HepG2 (cell line): ENCODE results near the gene MAP2K3. TPM values are rescaled to one million over a fixed set of nuclear protein-coding genes. Genes with fewer than 3 reads are reported as not detected.
"Not testable (repeated sequence)": the region's sequence is repeated elsewhere in the genome, so short reads cannot be mapped to it uniquely, and the experiment has no call there.

Experiments
- ATAC-seq: fragments of 200-7000 bp; cut with Tn5 transposase; 3 replicates; pipeline ENCODE4 v1.9.1; 2020; ENCODE audit warnings: mild to moderate bottlenecking, moderate library complexity
- BruUV-seq: library from RNA; stranded (reverse); fragments of 400-500 nt; replicated peaks from 2 replicates; lab custom pipeline; 2021; lab: Mats Ljungman, UMichigan
- CTCF ChIA-PET: fragments of 300-600 bp; formaldehyde crosslinking; extraction: SDS; loops from one replicate; lab custom pipeline; 2021; ENCODE audit warnings: low total read pairs, inconsistent platforms, low intra/inter-chr PET ratio; lab: Yijun Ruan, JAX
- POLR2A ChIA-PET: fragments of 350-600 bp; sonication (Branson Sonifier 250); formaldehyde crosslinking; loops from one replicate; lab custom pipeline; 2020; ENCODE audit warnings: antibody characterized with exemption, inconsistent platforms; lab: Yijun Ruan, JAX
- DNase-seq: peaks from one replicate; pipeline ENCODE4 v3.0.0-alpha.2; 2015; ENCODE audit warnings: low spot score
- FAIRE-seq: peaks from 3 replicates; lab custom pipeline; 2011; peaks lifted over from hg19 to GRCh38; lab: Jason Lieb, UNC
- H2AFZ ChIP-seq: one replicate; pipeline ENCODE4 v1.6.1; 2011; ENCODE audit warnings: low read length, inconsistent platforms
- H3K27ac ChIP-seq: fragments of 300-600 bp; 3 replicates; pipeline ENCODE4 v1.8.0; 2011; ENCODE audit warnings: mixed run types, mild to moderate bottlenecking, mixed read lengths, low read length, inconsistent platforms; ENCODE audit not compliant: insufficient read depth; ENCODE audit errors: extremely low read length
- H3K27me3 ChIP-seq, 2 experiments: fragments of 200-600 bp in 1 of 2; 2 replicates in 1 of 2; 3 replicates in 1 of 2; pipeline versions ENCODE4 v1.6.0 to v1.8.0; 2011; ENCODE audit warnings: low read length in 2 of 2, mild to moderate bottlenecking in 2 of 2, moderate library complexity in 2 of 2, inconsistent platforms in 1 of 2; ENCODE audit not compliant: insufficient read depth in 2 of 2, control insufficient read depth in 1 of 2
- H3K36me3 ChIP-seq, 2 experiments: fragments of 200-600 bp in 1 of 2; replicated peaks in 1 of 2; 2 replicates in 1 of 2; 3 replicates in 1 of 2; pipeline versions ENCODE4 v1.5.1 to v1.8.0; 2011; ENCODE audit warnings: low read length in 2 of 2, inconsistent platforms in 1 of 2; ENCODE audit not compliant: insufficient read depth in 2 of 2, control insufficient read depth in 1 of 2
- H3K4me1 ChIP-seq: 2 replicates; pipeline ENCODE4 v1.5.1; 2012; ENCODE audit warnings: low read length, inconsistent platforms; ENCODE audit not compliant: insufficient read depth
- H3K4me2 ChIP-seq: 2 replicates; pipeline ENCODE4 v1.6.0; 2011; ENCODE audit warnings: low read depth, low read length, inconsistent platforms
- H3K4me3 ChIP-seq, 3 experiments: fragments of 200-600 bp in 1 of 3; sonication (generic), shearing (Covaris generic) in 1 of 3; replicated peaks in 1 of 3; 2 replicates each; pipeline ENCODE4 v1.5.1; 2011 to 2016; ENCODE audit warnings: low read length in 3 of 3, inconsistent platforms in 2 of 3, low read depth in 2 of 3, mild to moderate bottlenecking in 2 of 3, control low read depth in 1 of 3, mixed read lengths in 1 of 3; ENCODE audit not compliant: insufficient read depth in 1 of 3
- H3K79me2 ChIP-seq: one replicate; pipeline ENCODE4 v1.6.1; 2011; ENCODE audit warnings: low read length, inconsistent platforms; ENCODE audit not compliant: insufficient read depth
- H3K9ac ChIP-seq: 2 replicates; pipeline ENCODE4 v1.6.0; 2011; ENCODE audit warnings: mild to moderate bottlenecking, low read depth, low read length, inconsistent platforms; ENCODE audit not compliant: insufficient read depth
- H3K9me3 ChIP-seq: 2 replicates; pipeline ENCODE4 v1.5.1; 2012; ENCODE audit warnings: mild to moderate bottlenecking, low read length
- H4K20me1 ChIP-seq: 2 replicates; pipeline ENCODE4 v1.6.0; 2011; ENCODE audit warnings: inconsistent platforms, mild to moderate bottlenecking, low read length, moderate library complexity; ENCODE audit not compliant: insufficient read depth
- ZNF629 ChIP-seq: sonication (generic); formaldehyde crosslinking; conservative IDR thresholded peaks from 2 replicates; pipeline ENCODE4 v1.5.0; 2020; ENCODE audit warnings: missing genetic modification reagents
- ZNF768 ChIP-seq: sonication (generic); formaldehyde crosslinking; IDR thresholded peaks from 2 replicates; pipeline ENCODE4 v1.4.0; 2020; ENCODE audit warnings: missing genetic modification reagents
- WGBS: methylation state at CpG from one replicate; pipeline ENCODE4 v1.1.6; 2017; ENCODE audit warnings: low lambda C conversion rate; 5-methylcytosine and 5-hydroxymethylcytosine counted together
- in situ Hi-C: cut with HindIII; loops from 2 replicates; pipeline ENCODE4 v1.10.0; 2017; ENCODE audit warnings: low pct_unique_long_range_greater_than_20kb; ENCODE audit not compliant: extremely low pct_ligation_motif_present
- intact Hi-C: fragments of 100-400 bp; cut with micrococcal nuclease; formaldehyde crosslinking; loops from one replicate; pipeline ENCODE4 v1.10.0; 2022; ENCODE audit not compliant: unreplicated experiment
- polyA plus RNA-seq, 8 experiments: library from polyadenylated mRNA; depleted of rRNA in 3 of 8; stranded (reverse) in 7 of 8; unstranded in 1 of 8; fragments of >200 nt; fragmentation: Illumina TruSeq in 4 of 8; extraction: Trizol in 4 of 8; gene quantifications; 2 replicates each; pipeline versions ENCODE4 v1.2.1 to v1.2.3, GENCODE V29; 2011 to 2016; ENCODE audit warnings: low read depth in 4 of 8, missing spikeins in 1 of 8, mixed read lengths in 1 of 8; ENCODE audit not compliant: insufficient read depth in 1 of 8
- total RNA-seq, 5 experiments: library from RNA; depleted of rRNA; stranded (reverse); fragments of >200 nt; fragmentation: Illumina TruSeq; extraction: Trizol; gene quantifications; 2 replicates each; pipeline ENCODE4 v1.2.3, GENCODE V29; 2016; ENCODE audit warnings: low read depth in 1 of 5

Gene MAP2K3
- total and polyA plus RNA-seq, 2 of the 13 experiments (the other 11 are each of a cell fraction or from before 2014, with no cell fraction given): 20.5 to 27.4 TPM

- in situ Hi-C loops: not testable (repeated sequence)
These were observed 57.5 kb downstream of the MAP2K3 start for GRCh38 chr17:21341925-21342540.

GRCh38 chr17:21343061-21343949 lies 58.8 kb downstream of the MAP2K3 start:
- H3K79me2 ChIP-seq, H3K9me3 ChIP-seq, H3K36me3 ChIP-seq, H3K27me3 ChIP-seq, H3K9ac ChIP-seq, in situ Hi-C loops, BruUV-seq, POLR2A ChIA-PET, H3K4me3 ChIP-seq, DNase-seq, intact Hi-C loops, FAIRE-seq, H3K4me2 ChIP-seq, H2AFZ ChIP-seq, H3K4me1 ChIP-seq, H3K27ac ChIP-seq, CTCF ChIA-PET, H4K20me1 ChIP-seq: not testable (repeated sequence)
- TF ChIP-seq ZNF629 (CRISPR knock-in tag): 0 out of 2 replicates have a peak, but pooled peaks have one; percentile 16
- peak; percentile 13; the same call in 2 of the 3 replicates for ATAC-seq
- 11% methylated on average over 7 of the region's 11 CpGs for WGBS

More at GRCh38 chr17:21341925-21342540, 57.5 kb downstream of the MAP2K3 start:
- WGBS: 31% methylated on average over 5 of the region's 8 CpGs
- CTCF ChIA-PET, H3K9me3 ChIP-seq, ATAC-seq, BruUV-seq, DNase-seq, H3K27ac ChIP-seq, H3K9ac ChIP-seq, H3K4me1 ChIP-seq, H4K20me1 ChIP-seq, H3K36me3 ChIP-seq, H3K4me3 ChIP-seq, POLR2A ChIA-PET, H3K27me3 ChIP-seq, FAIRE-seq, H3K4me2 ChIP-seq, intact Hi-C loops, H2AFZ ChIP-seq, H3K79me2 ChIP-seq: not testable (repeated sequence)
- peak; percentile 90 for TF ChIP-seq ZNF768

DNA sequence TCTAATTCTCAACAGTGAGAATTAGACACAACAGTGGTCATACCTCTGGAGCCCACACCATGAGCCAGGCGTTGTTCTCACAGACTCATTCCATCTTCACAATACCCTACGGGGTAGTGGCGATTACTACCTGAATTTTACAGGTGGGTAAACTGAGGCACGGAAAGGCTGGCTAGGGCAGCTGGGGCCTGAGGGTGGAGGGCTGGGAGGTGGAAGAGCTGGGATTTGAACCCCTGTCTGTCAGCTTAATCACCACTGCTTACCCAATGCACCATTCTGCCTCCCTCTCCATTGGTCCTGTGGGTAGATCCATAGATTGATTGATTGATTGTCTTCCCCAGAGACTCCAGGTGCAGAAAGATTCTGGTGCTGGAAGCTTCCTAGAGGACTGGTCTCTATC lies 60.3 kb downstream of the MAP2K3 start:
- H3K27ac ChIP-seq, CTCF ChIA-PET, H3K79me2 ChIP-seq, H3K9ac ChIP-seq, POLR2A ChIA-PET, H3K4me3 ChIP-seq, FAIRE-seq, BruUV-seq, in situ Hi-C loops, H3K36me3 ChIP-seq, H3K4me2 ChIP-seq, DNase-seq, ATAC-seq, H2AFZ ChIP-seq, H3K27me3 ChIP-seq, H4K20me1 ChIP-seq, intact Hi-C loops, H3K9me3 ChIP-seq, H3K4me1 ChIP-seq: not testable (repeated sequence)
- WGBS: 31% methylated on average over 4 of the region's 4 CpGs
